H9 (cell line): ENCODE measurements around the gene FREY1. TPM values are rescaled to one million over a fixed set of nuclear protein-coding genes. Genes with fewer than 3 reads are reported as not detected.

Experiments
- DNase-seq: peaks from one replicate; pipeline ENCODE4 v3.0.0-alpha.2; 2017
- H2AFZ ChIP-seq: one replicate; pipeline ENCODE4 v1.6.1; 2013; ENCODE audit warnings: mild to moderate bottlenecking, low read length, control low read depth, moderate library complexity
- H2AK5ac ChIP-seq: 2 replicates; pipeline ENCODE4 v1.6.1; 2013; ENCODE audit warnings: low read length, control low read depth, mixed read lengths; ENCODE audit not compliant: insufficient read length
- H2BK120ac ChIP-seq: one replicate; pipeline ENCODE4 v1.6.1; 2013; ENCODE audit warnings: low read depth, mild to moderate bottlenecking, low read length, control low read depth, inconsistent platforms; ENCODE audit not compliant: poor library complexity, severe bottlenecking
- H2BK12ac ChIP-seq: 2 replicates; pipeline ENCODE4 v1.6.1; 2013; ENCODE audit warnings: low read length, control low read depth, mixed read lengths, low read depth; ENCODE audit not compliant: insufficient read length
- H2BK15ac ChIP-seq: 2 replicates; pipeline ENCODE4 v1.6.1; 2013; ENCODE audit warnings: low read depth, low read length, control low read depth
- H2BK20ac ChIP-seq: one replicate; pipeline ENCODE4 v1.6.1; 2013; ENCODE audit warnings: low read depth, mild to moderate bottlenecking, low read length, control low read depth, inconsistent platforms; ENCODE audit not compliant: poor library complexity, severe bottlenecking
- H2BK5ac ChIP-seq: 2 replicates; pipeline ENCODE4 v1.6.1; 2013; ENCODE audit warnings: low read length, control low read depth, mixed read lengths; ENCODE audit not compliant: insufficient read length
- H3K14ac ChIP-seq: 2 replicates; pipeline ENCODE4 v1.6.1; 2013; ENCODE audit warnings: low read length, control low read depth; ENCODE audit not compliant: insufficient read depth
- H3K18ac ChIP-seq: 2 replicates; pipeline ENCODE4 v1.6.1; 2013; ENCODE audit warnings: low read depth, mild to moderate bottlenecking, mixed read lengths, low read length, control low read depth; ENCODE audit not compliant: insufficient read length
- H3K23ac ChIP-seq: 2 replicates; pipeline ENCODE4 v1.6.1; 2013; ENCODE audit warnings: low read length, control low read depth, mixed read lengths, low read depth; ENCODE audit not compliant: insufficient read length
- H3K23me2 ChIP-seq: 2 replicates; pipeline ENCODE4 v1.6.1; 2013; ENCODE audit warnings: low read depth, mild to moderate bottlenecking, mixed read lengths, low read length, control low read depth; ENCODE audit not compliant: insufficient read length, poor library complexity, severe bottlenecking
- H3K27ac ChIP-seq: 2 replicates; pipeline ENCODE4 v1.5.1; 2013; ENCODE audit warnings: low read length, control low read depth, mixed read lengths, low read depth; ENCODE audit not compliant: insufficient read length
- H3K27me3 ChIP-seq: 2 replicates; pipeline ENCODE4 v1.6.1; 2013; ENCODE audit warnings: low read length, control low read depth, inconsistent platforms; ENCODE audit not compliant: insufficient read depth
- H3K4ac ChIP-seq: 2 replicates; pipeline ENCODE4 v1.6.1; 2013; ENCODE audit warnings: low read depth, mild to moderate bottlenecking, control low read depth, inconsistent platforms, low read length, moderate library complexity
- H3K4me1 ChIP-seq: 2 replicates; pipeline ENCODE4 v1.6.1; 2013; ENCODE audit warnings: low read length, control low read depth, inconsistent platforms; ENCODE audit not compliant: insufficient read depth
- H3K4me2 ChIP-seq: 2 replicates; pipeline ENCODE4 v1.6.1; 2013; ENCODE audit warnings: low read length, control low read depth, mixed read lengths; ENCODE audit not compliant: insufficient read length, insufficient read depth
- H3K56ac ChIP-seq: 2 replicates; pipeline ENCODE4 v1.6.1; 2013; ENCODE audit warnings: low read depth, mild to moderate bottlenecking, mixed read lengths, low read length, control low read depth; ENCODE audit not compliant: insufficient read length
- H3K79me1 ChIP-seq: 2 replicates; pipeline ENCODE4 v1.6.1; 2013; ENCODE audit warnings: low read depth, mild to moderate bottlenecking, moderate library complexity, low read length, control low read depth, inconsistent platforms; ENCODE audit not compliant: insufficient read depth, poor library complexity, severe bottlenecking
- H3K79me2 ChIP-seq: 2 replicates; pipeline ENCODE4 v1.6.1; 2013; ENCODE audit warnings: low read length, control low read depth, inconsistent platforms; ENCODE audit not compliant: insufficient read depth
- H3K9ac ChIP-seq: 2 replicates; pipeline ENCODE4 v1.6.1; 2013; ENCODE audit warnings: low read length, control low read depth, mixed read lengths; ENCODE audit not compliant: insufficient read length; ENCODE audit errors: extremely low read depth
- H3K9me3 ChIP-seq: one replicate; pipeline ENCODE4 v1.6.1; 2013; ENCODE audit warnings: low read depth, low read length, inconsistent platforms; ENCODE audit not compliant: control insufficient read depth
- H3T11ph ChIP-seq: one replicate; pipeline ENCODE4 v1.6.1; 2013; ENCODE audit warnings: mild to moderate bottlenecking, low read length, control low read depth, inconsistent platforms
- H4K20me1 ChIP-seq: one replicate; pipeline ENCODE4 v1.6.1; 2013; ENCODE audit not compliant: control insufficient read depth, insufficient read length, insufficient read depth
- H4K5ac ChIP-seq: 2 replicates; pipeline ENCODE4 v1.6.1; 2013; ENCODE audit warnings: low read depth, mild to moderate bottlenecking, mixed read lengths, low read length, control low read depth; ENCODE audit not compliant: insufficient read length
- H4K8ac ChIP-seq: replicated peaks from 2 replicates; pipeline ENCODE4 v1.6.1; 2013; ENCODE audit warnings: low read length, control low read depth, mixed read lengths, low read depth; ENCODE audit not compliant: insufficient read length
- H4K91ac ChIP-seq: 2 replicates; pipeline ENCODE4 v1.6.1; 2013; ENCODE audit warnings: low read depth, mild to moderate bottlenecking, moderate library complexity, mixed read lengths, low read length, control low read depth; ENCODE audit not compliant: insufficient read length
- H3K27ac Mint-ChIP-seq, 3 experiments: 2 replicates in 2 of 3; 3 replicates in 1 of 3; pipeline ENCODE4 v1.8.0; 2020 to 2021; ENCODE audit warnings: mixed read lengths in 3 of 3, mild to moderate bottlenecking in 1 of 3, moderate library complexity in 1 of 3
- H3K27me3 Mint-ChIP-seq: 2 replicates; pipeline ENCODE4 v1.8.0; 2021; ENCODE audit warnings: low read depth, mild to moderate bottlenecking, moderate library complexity, mixed read lengths
- H3K36me3 Mint-ChIP-seq, 3 experiments: 2 replicates in 2 of 3; 3 replicates in 1 of 3; pipeline ENCODE4 v1.8.0; 2020 to 2021; ENCODE audit warnings: low read depth in 3 of 3, mixed read lengths in 3 of 3; ENCODE audit not compliant: insufficient read depth in 1 of 3
- H3K4me1 Mint-ChIP-seq, 2 experiments: 2 replicates each; pipeline ENCODE4 v1.8.0; 2020; ENCODE audit warnings: mixed read lengths in 2 of 2
- H3K4me3 Mint-ChIP-seq, 2 experiments: 2 replicates in 1 of 2; 3 replicates in 1 of 2; pipeline ENCODE4 v1.8.0; 2020 to 2021; ENCODE audit warnings: mild to moderate bottlenecking in 2 of 2, mixed read lengths in 2 of 2, moderate library complexity in 1 of 2
- H3K9me3 Mint-ChIP-seq, 2 experiments: 2 replicates in 1 of 2; 3 replicates in 1 of 2; pipeline ENCODE4 v1.8.0; 2020; ENCODE audit warnings: mild to moderate bottlenecking in 2 of 2, mixed read lengths in 2 of 2, moderate library complexity in 1 of 2
- WGBS: extraction: QIAGEN DNeasy Blood & Tissue Kit; methylation state at CpG from one replicate; pipeline ENCODE4 v1.1.7; 2013; ENCODE audit warnings: missing lambda C conversion rate, low lambda C conversion rate, mixed read lengths; ENCODE audit not compliant: insufficient read length; ENCODE audit errors: extremely low coverage; 5-methylcytosine and 5-hydroxymethylcytosine counted together
- total RNA-seq: library from RNA; stranded (reverse); gene quantifications from 2 replicates; pipeline ENCODE4 v1.2.1, GENCODE V29; 2021
- TF ChIP-seq, protein P1 (sequence below): fragments of 200-600 bp; sonication (generic); conservative IDR thresholded peaks from 3 replicates; pipeline ENCODE4 v1.8.0; 2021; ENCODE audit warnings: antibody characterized with exemption, mild to moderate bottlenecking

Gene FREY1
- total RNA-seq, 1 experiment from 2014 or later, result 2.1 TPM

GRCh38 chr11:45881708-45882368, 25.2 kb downstream of the FREY1 start:
- Histone ChIP-seq H3K79me2 (no peaks in the 10 kb centered on the region), H2BK20ac (no peak overlapping the region), H2AFZ (no peak overlapping the region), H3K9me3 (no peaks in the 10 kb centered on the region), H4K91ac (no peak overlapping the region), H3K4me1 (0 out of 2 replicates have a peak, but pooled peaks cover 1% of the 10 kb centered on the region), H3K4ac (no peak overlapping the region), H3K14ac (no peak overlapping the region), H3K27ac (no peak overlapping the region), H3T11ph (no peak overlapping the region), H3K56ac (no peak overlapping the region), H3K27me3 (no peaks in the 10 kb centered on the region), H2BK15ac (no peak overlapping the region), H4K5ac (no peak overlapping the region), H3K23ac (no peak overlapping the region), H2BK5ac (no peak overlapping the region), H3K79me1 (no peaks in the 10 kb centered on the region), H3K18ac (no peak overlapping the region), H2AK5ac (no peak overlapping the region), H2BK120ac (no peak overlapping the region), H3K9ac (no peak overlapping the region), H4K8ac (no peak overlapping the region), H3K4me2 (no peak overlapping the region), H4K20me1 (no peaks in the 10 kb centered on the region), H2BK12ac (no peak overlapping the region), H3K23me2 (no peaks in the 10 kb centered on the region)
- Mint-ChIP-seq H3K4me1 (peaks cover 11 to 13% of the 10 kb centered on the region in 2 experiments), H3K27ac (no peak overlapping the region), H3K4me3 (no peak overlapping the region), H3K9me3 (no peaks in the 10 kb centered on the region), H3K27me3 (peaks cover 10% of the 10 kb centered on the region), H3K36me3 (peaks cover 0 to 10% (median 1%) of the 10 kb centered on the region in 3 experiments; a peak in 3 of 7 replicates)
- DNase-seq, result no peak
- TF ChIP-seq, protein P1, sequence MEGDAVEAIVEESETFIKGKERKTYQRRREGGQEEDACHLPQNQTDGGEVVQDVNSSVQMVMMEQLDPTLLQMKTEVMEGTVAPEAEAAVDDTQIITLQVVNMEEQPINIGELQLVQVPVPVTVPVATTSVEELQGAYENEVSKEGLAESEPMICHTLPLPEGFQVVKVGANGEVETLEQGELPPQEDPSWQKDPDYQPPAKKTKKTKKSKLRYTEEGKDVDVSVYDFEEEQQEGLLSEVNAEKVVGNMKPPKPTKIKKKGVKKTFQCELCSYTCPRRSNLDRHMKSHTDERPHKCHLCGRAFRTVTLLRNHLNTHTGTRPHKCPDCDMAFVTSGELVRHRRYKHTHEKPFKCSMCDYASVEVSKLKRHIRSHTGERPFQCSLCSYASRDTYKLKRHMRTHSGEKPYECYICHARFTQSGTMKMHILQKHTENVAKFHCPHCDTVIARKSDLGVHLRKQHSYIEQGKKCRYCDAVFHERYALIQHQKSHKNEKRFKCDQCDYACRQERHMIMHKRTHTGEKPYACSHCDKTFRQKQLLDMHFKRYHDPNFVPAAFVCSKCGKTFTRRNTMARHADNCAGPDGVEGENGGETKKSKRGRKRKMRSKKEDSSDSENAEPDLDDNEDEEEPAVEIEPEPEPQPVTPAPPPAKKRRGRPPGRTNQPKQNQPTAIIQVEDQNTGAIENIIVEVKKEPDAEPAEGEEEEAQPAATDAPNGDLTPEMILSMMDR, result no peak
- no CpG with 5 or more reads among the region's 6 CpGs for WGBS
